ENCODE measurements around the gene ABTB2.

ABTB2 gene

GRCh38 chr11:34278693-34279297 lies 79.0 kb downstream of the ABTB2 start:
- no peak for DNase-seq

GRCh38 chr11:34278175-34278574 lies 79.6 kb downstream of the ABTB2 start:
- DNase-seq: no peak

GRCh38 chr11:34277171-34277570 lies 80.6 kb downstream of the ABTB2 start:
- no peak for DNase-seq

GRCh38 chr11:34276352-34276864 lies 81.4 kb downstream of the ABTB2 start:
- no peak for DNase-seq

GRCh38 chr11:34275486-34275885 lies 82.3 kb downstream of the ABTB2 start:
- no peak for DNase-seq

- peak; percentile 97 for DNase-seq
Measured at GRCh38 chr11:34274712-34275398, 83.0 kb downstream of the ABTB2 start.

- no peak for DNase-seq
Measured at GRCh38 chr11:34273099-34273498, 84.7 kb downstream of the ABTB2 start.

- no peak for DNase-seq
Measured at GRCh38 chr11:34271727-34272126, 86.1 kb downstream of the ABTB2 start.

- DNase-seq: no peak
Measured at GRCh38 chr11:34270711-34271110, 87.1 kb downstream of the ABTB2 start.

- no peak for DNase-seq
Measured at GRCh38 chr11:34269694-34270245, 88.0 kb downstream of the ABTB2 start.

- peak; percentile 24 for DNase-seq
Measured at GRCh38 chr11:34268906-34269430, 88.8 kb downstream of the ABTB2 start.

- no peak for DNase-seq
Measured at GRCh38 chr11:34267417-34267816, 90.4 kb downstream of the ABTB2 start.

GRCh38 chr11:34267013-34267412 lies 90.8 kb downstream of the ABTB2 start:
- peak; percentile 44 for DNase-seq

GRCh38 chr11:34266090-34266912 lies 91.5 kb downstream of the ABTB2 start:
- peak; percentile 98 for DNase-seq

GRCh38 chr11:34264303-34265110 lies 93.3 kb downstream of the ABTB2 start:
- no peak for DNase-seq

GRCh38 chr11:34263441-34264091 lies 94.2 kb downstream of the ABTB2 start:
- DNase-seq: peak; percentile 87

GRCh38 chr11:34262531-34263081 lies 95.2 kb downstream of the ABTB2 start:
- DNase-seq: no peak

GRCh38 chr11:34261820-34262219 lies 96.0 kb downstream of the ABTB2 start:
- no peak for DNase-seq

GRCh38 chr11:34261095-34261494 lies 96.7 kb downstream of the ABTB2 start:
- DNase-seq: no peak

GRCh38 chr11:34260072-34260575 lies 97.7 kb downstream of the ABTB2 start:
- no peak for DNase-seq

GRCh38 chr11:34259087-34259486 lies 98.7 kb downstream of the ABTB2 start:
- DNase-seq: no peak

All from fibroblast of skin of right biceps (primary cell).